Pons (tissue), 1 donor: ENCODE measurements around the gene GRM7.

ENCODE experiments used
- DNase-seq: peaks from one replicate; pipeline ENCODE4 v3.0.0-alpha.2; 2016; ENCODE audit warnings: low spot score

GRM7 gene

DNA sequence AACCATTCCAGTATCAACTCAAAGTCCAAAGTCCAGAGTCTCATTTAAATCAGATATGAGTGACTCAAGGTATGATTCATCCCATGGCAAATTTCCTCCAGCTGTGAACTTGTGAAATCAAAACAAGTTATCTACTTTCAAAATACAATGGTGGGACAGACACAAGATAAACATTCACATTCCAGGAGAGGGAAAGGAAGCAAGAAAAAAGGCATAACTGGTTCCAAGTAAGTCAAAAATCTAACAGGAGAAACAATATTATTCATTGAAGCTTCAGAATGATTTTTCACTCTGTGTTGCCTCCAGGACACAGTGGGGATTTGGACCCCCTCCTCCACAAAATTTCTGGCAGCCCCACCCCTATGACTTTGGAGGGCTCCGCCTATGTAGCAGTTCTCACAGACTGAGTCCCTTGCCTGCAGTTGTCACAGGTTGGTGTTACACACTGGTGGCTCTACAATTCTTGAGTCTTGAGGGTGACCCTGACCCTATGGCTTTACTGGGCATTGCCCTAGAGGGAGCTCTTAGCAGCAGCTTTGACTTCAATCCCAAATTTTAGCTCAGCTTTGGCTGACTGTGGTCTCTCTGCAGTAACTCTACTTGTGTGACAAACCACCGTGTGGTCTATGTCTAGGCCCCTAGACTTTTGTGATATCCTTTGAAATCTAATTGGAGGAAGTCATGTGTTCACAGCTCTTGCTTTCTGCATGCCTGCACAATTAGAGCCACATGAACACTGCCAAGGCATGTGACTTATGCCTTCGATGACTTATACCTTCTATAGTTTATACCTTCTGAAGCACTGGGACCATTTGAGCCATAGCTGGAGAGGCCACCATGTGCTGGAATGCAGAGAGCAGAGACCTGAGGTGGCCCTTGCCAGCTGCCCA lies 644.2 kb downstream of the GRM7 start:
- no peak for DNase-seq

DNA sequence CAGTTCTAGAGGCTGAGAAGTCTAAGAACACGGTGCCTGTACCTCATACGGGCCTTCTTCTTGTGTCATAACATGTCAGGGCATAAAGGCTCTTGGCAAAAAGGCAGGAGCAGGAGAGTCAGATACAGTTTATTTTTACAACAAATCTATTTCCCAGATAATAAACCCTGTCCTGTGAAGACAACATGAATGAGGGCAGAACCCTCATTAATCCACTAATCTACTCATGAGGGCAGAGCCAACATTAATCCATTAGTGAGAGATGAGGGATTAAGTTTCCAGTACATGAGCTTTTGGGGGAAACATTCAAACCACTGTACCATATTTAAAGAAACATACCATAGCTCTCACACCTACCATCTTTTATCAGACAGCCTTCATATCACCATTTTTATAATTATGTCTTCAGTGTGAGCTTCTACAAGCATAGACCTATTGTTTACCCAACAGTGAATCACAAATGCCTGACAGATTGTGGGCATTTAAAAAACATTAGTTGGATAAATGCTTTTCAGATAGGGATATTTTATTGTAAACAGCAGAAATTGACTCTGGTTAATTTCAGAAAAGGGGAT lies 645.8 kb downstream of the GRM7 start:
- no peak for DNase-seq

DNA sequence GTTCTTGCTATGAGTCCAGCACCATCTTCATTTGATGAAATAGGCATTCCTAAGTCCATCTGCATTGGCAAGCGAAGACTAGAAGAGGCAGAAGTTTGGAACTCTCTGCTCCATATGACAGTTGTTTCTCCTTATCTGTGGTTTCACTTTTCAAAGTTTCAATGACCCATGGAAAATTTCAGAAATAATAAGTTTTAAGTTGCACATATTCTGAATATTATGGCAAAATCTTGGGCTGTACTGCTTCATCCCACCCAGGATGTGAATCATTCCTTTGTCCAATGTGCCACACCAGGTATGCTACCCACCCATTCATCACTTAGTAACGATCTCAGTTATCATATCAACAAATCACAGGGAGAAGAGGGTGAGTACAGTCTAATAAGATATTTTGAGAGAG lies 647.9 kb downstream of the GRM7 start:
- no peak for DNase-seq

GRCh38 chr3:7512048-7512447 lies 651.1 kb downstream of the GRM7 start:
- no peak for DNase-seq

- peak; percentile 26 for DNase-seq
Observed at GRCh38 chr3:7518026-7518425, 657.1 kb downstream of the GRM7 start.

GRCh38 chr3:7518456-7518855 lies 657.5 kb downstream of the GRM7 start:
- peak; percentile 19 for DNase-seq

DNA sequence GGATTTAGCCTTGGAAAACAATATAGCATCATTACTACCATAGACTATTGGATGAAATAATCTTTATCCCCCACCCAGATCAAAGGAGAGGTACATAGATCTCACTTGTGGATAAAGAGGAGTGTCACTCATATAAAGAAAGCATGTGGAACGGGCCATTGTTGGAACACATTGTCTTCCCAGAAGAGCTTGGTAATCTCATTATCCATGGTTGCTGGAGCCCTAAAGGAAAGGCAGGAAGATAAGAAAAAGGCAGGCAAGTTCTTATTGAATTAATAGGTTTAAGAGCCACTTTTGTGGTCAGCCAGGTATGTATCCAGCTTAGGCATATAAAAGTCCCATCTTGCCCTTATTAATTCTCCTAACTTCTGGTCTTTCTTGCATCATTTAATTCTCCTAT lies 659.1 kb downstream of the GRM7 start:
- DNase-seq, result no peak

DNA sequence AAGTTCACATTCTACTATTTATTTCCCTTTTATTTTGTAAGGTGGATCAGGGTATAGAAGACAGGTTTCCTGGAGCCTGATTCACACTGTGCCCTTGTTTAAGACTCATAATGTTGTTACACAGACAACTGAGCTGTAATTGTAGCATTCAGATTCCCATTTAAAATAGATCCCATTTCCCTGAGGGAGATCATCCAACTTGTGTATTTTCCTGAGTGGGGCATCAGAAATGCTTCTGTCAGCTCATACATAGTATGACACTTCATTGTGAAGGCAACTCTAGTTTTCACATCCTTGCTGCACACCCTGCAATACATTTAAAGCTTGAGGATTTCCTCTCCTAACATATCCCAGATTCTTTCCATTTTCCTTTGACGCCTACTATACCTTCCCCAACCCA lies 659.7 kb downstream of the GRM7 start:
- DNase-seq, result no peak

DNA sequence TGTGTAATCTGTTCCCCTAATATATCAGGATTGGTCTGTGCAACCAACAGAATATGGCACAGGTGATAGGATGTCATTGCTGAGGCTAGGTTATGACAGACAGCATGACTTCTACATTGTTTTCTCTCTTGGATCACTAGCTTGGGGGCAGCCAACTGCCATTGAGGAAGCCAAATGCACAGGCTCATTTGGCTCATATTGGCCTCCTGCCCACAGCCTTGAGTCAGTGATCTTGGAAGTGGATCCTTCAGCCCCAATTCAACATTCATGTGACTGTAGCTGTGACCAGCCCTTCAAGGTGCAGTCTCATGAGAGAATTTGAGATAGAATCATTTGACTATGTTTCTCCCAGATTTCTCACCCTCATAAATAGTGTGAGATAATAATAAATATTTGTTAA lies 675.6 kb downstream of the GRM7 start:
- DNase-seq, result no peak

DNA sequence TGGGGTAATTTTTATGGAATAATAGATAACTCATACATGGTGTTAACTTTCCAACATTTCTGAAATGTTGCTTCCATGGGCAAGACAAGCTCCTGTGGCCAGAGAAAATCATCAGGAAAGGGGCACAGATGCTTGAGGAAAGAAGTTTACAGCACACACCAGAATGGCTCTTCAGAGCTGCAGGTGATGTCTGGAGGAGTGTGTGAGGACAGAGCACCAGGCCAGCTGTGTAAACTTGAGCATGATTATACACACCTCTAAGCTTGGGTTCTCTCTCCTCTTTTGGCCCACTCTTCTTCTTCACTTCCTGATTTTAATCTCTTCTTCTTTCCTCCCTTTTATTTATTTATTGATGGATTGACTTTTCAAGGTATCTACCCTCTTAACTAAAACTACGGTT lies 676.0 kb downstream of the GRM7 start:
- no peak for DNase-seq

DNA sequence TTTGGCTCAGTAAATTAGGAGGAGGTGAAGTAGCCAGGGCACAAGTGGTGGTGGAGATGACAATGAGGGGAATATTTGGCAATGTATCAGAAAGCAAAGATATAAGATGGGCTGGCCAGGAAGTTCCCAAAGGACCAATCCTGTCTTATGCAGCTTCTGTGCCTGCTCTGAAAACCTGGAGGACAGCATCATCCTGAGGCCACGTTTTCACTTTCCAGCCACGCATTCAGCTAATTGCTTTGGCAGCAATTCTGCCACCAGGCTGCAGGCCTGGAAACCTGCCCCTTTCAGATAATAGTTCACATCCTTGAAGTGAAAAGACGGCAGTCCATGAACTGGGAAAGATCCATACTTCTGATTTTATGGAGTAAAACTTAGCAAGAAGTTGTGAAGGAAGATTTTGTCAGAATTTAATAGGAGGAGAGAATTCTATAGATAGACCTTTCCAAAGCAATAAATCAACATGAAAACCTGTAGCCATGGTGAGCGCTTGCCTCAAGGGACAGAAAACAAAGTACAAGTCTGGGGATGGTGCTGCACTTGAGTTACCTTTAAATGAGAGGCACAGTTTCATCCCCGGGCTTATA lies 682.5 kb downstream of the GRM7 start:
- no peak for DNase-seq

GRCh38 chr3:7545334-7545733 lies 684.4 kb downstream of the GRM7 start:
- no peak for DNase-seq

DNA sequence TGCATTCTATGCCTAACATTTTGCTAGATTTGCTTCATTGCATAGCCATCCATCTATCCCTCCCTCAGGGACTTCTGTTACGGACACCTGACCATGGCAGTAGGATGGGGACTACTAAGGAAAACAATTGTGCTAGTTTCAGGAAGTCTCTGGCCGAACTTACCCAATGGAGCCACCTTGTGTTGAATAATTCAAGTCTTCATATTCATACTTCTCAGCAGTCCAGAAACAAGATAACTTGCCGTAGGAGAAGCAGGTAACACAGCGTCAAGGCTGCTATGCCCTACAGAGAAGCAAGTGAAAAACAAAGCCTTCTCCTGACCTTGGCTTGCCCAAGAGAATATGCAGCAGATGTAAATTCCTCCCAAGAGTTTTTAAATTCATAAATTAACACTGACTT lies 685.3 kb downstream of the GRM7 start:
- peak; percentile 21 for DNase-seq

DNA sequence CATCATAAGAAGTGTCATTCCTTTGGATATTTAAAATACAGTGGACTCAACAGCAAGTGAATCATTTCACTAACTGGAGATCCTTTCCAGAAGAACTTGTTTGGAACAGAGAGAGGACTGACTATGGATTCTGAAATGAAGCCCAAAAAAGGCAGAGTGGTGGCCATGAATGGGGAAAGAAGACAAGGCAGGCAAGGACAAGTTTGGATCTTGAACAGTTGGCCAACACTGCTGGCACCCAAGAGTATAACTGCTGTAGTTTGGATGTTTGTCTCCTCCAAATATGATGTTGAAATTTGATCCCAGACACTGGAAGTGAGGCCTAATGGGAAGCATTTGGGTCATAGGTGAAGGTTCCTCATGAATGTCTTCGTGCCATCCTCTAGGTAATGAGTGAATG lies 686.9 kb downstream of the GRM7 start:
- DNase-seq, result no peak

GRCh38 chr3:7562892-7563291 lies 702.0 kb downstream of the GRM7 start:
- DNase-seq, result no peak

DNA sequence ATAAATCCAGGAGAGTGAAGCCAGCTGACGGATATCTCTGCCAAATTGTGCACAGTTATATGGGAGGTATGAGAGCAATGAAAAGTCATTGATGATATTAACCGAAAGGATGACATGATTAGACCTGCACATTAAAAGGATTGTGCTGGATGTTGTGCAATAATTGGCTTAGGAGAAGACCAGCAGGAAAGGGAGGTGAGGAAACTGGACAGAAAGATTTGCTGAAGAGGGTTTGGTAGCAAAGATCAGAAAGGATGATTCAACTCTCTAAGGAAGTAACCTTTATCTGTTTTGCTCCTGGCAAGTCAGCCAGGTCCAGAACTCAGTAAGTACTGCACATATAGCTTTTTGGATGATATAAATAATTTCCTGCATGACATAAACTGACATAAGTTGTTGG lies 704.7 kb downstream of the GRM7 start:
- DNase-seq, result no peak

DNA sequence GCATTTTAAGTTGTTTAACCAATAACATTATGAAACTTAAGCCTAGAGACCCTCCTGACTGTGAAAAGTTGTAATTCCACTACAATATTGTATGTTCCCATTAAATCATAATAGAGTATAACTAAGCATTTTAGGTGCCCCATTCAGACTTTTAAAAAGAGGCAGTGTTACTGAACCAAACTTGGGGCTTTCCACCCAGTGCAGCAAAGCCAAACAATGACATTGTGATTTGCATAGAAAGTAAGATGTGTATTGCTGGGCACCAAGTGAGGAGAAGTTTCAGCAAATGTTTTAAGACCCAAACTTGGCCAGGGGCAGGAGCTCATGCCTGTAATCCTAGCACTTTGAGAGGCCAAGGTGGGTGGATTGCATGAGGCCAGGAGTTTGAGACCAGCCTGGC lies 706.2 kb downstream of the GRM7 start:
- DNase-seq, result no peak

DNA sequence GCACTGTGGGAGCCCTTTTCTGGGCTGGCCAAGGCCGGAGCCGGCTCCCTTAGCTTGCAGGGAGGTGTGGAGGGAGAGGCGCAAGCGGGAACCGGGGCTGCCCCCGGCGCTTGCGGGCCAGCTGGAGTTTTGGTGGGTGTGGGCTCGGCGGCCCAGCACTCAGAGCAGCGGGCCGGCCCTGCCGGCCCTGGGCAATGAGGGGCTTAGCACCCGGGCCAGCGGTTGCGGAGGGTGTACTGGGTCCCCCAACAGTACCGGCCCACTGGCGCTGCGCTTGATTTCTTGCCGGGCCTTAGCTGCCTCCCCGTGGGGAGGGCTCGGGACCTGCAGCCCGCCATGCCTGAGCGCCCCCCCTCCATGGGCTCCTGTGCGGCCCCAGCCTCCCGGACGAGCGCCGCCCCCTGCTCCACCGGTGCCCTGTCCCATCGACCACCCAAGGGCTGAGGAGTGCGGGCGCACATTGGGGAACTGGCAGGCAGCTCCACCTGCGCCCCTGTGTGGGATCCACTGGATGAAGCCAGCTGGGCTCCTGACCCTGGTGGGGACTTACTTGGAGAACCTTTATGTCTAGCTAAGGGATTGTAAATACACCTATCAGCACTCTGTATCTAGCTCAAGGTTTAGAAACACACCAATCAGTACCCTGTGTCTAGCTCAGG lies 707.7 kb downstream of the GRM7 start:
- no peak for DNase-seq

DNA sequence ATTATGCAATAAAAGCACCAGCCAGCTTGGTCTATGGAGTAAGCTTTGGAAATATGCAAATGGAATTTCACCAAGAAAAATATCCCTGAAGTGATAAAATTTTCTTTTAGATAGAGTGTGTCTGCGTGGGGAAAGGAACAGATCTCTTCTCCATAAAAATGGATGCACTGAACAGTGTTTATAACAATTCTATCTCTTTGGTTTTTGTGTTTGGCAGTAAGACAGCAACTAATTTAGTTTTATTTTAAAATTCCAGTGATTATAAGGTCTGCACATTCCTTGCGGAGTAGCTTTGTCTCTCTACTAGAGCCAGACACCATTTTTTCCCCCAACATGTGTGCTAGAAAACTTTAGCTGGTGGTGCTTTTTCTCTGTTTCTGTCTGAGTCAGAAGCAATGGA lies 712.4 kb downstream of the GRM7 start:
- DNase-seq, result no peak

DNA sequence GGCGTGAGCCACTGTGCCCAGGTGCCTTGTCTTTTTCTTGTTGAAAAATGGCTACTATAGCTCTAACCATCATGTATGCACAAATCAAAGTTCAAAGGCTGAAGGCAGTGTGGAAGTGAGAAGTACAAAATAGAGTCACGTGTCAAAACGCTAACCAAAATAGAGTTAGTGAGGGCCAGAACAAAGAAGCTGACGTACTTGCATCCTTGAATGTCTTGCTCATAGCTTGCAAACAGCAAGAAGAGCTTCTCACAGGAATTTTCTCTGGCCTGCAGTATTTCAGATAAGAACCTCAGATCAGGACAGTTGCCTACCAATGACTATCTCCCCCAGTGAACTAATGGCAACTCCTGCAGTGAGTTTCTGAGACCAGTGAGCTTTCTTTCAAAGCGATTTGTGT lies 713.5 kb downstream of the GRM7 start:
- no peak for DNase-seq

GRCh38 chr3:7576071-7576470 lies 715.2 kb downstream of the GRM7 start:
- DNase-seq, result no peak

DNA sequence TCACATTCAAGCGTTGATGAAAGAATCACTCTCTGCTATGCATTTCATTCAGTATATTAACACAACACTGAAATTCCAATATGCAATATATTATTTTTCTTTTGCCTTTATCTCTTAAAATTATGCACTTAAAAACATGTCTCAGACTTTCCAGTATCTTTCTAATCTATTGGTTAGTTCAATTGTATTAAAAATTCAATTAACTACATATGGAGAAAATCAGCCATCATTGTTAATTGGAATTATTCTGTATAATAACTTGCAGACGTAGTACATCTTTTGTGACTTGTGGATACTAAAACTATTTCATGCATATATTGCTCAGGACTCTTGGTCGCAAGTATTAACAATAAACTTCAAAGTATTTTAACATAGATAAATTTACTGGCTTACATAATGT lies 715.6 kb downstream of the GRM7 start:
- DNase-seq, result no peak

DNA sequence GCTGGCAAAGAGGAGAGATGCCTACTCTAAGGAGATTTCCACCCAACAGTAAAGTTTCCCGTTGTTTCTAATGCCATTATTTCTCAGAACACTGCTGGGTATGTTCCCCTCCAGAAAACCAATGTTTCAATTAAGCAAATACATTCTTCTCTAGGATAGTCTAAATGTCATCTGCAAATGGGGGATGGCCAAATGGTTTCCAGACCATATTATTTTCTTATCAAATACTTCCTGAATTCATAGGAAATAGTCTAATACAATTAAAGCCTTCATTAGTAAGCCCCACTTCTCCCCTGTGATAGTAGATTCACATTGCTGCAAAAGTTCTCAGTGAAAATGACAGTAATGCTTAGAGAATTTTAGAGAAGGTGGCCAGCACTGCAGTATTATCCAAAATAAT lies 716.6 kb downstream of the GRM7 start:
- no peak for DNase-seq
